Retinal pigment epithelial cell (primary cell): ENCODE results near the gene PPP2R5E.

Source experiments
- DNase-seq: peaks from one replicate; pipeline ENCODE4 v3.0.0-alpha.2; 2010; ENCODE audit warnings: low read depth
- H3K4me3 ChIP-seq: 2 replicates; pipeline ENCODE4 v1.5.1; 2011; ENCODE audit warnings: mild to moderate bottlenecking, low read length, control low read depth, moderate library complexity
- CTCF ChIP-seq: conservative IDR thresholded peaks from 2 replicates; pipeline ENCODE4 v1.5.1; 2011; ENCODE audit warnings: low read depth, low read length, control low read depth, inconsistent platforms

Gene PPP2R5E

GRCh38 chr14:63357841-63358240 is 185.3 kb downstream of the PPP2R5E start:
- no peak for TF ChIP-seq CTCF
- no peak overlapping the region for H3K4me3 ChIP-seq
- DNase-seq: no peak

- no peak for TF ChIP-seq CTCF
- no peak overlapping the region for H3K4me3 ChIP-seq
- DNase-seq: no peak
Observed at GRCh38 chr14:63345826-63346225, 197.4 kb downstream of the PPP2R5E start.

GRCh38 chr14:63344336-63344735 is 198.8 kb downstream of the PPP2R5E start:
- DNase-seq: no peak
- no peak for TF ChIP-seq CTCF
- no peak overlapping the region for H3K4me3 ChIP-seq

- DNase-seq: peak; percentile 2
- H3K4me3 ChIP-seq: no peak overlapping the region
- TF ChIP-seq CTCF: no peak
Observed at GRCh38 chr14:63343878-63344277, 199.3 kb downstream of the PPP2R5E start.

GRCh38 chr14:63342371-63342770 is 200.8 kb downstream of the PPP2R5E start:
- no peak for TF ChIP-seq CTCF
- DNase-seq: no peak
- no peak overlapping the region for H3K4me3 ChIP-seq

- TF ChIP-seq CTCF: no peak
- H3K4me3 ChIP-seq: no peak overlapping the region
- DNase-seq: no peak
Observed at GRCh38 chr14:63328787-63329737, 214.1 kb downstream of the PPP2R5E start.

- no peak for DNase-seq
- H3K4me3 ChIP-seq: no peak overlapping the region
- no peak for TF ChIP-seq CTCF
Observed at GRCh38 chr14:63326840-63327239, 216.3 kb downstream of the PPP2R5E start.
